Measurements from ENCODE around the gene CRISP3.

Gene CRISP3

DNA sequence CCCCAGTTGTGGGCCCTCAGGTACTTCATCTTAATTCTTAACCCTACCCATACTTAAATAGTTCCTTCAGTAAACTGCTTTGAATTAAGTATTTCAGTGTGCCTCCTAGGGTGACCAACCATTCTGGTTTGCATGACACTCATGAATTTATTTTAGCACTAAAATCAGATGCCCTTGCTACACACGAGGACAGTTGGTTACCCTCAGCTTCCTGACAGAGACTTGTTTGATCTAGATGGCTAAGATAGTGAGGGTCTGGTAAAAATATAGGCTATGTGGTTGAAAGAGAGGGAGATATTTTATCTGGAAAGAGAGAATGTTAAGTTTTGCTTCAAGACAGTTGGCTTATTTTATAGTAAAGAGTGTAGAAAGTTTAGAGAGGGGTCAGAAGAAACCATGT lies 32.3 kb upstream of the CRISP3 start:
- TF ChIP-seq NFIC (IDR thresholded peaks at IDR 0.05) (no peak), CREB1 (IDR thresholded peaks at IDR 0.05; ENCODE audit: low read depth) (no peak), EGR1 (IDR thresholded peaks at IDR 0.05) (no peak), TCF12 (IDR thresholded peaks at IDR 0.05; ENCODE audit: low read depth) (no peak), TAF1 (IDR thresholded peaks at IDR 0.05; ENCODE audit: low read depth) (no peak), RAD21 (IDR thresholded peaks at IDR 0.05; ENCODE audit: low read depth) (no peak), MAX (IDR thresholded peaks at IDR 0.05) (no peak), FOXM1 (IDR thresholded peaks at IDR 0.05; ENCODE audit: borderline replicate concordance, low read depth) (no peak), CEBPB (IDR thresholded peaks at IDR 0.05) (no peak), YY1 (IDR thresholded peaks at IDR 0.05; ENCODE audit: low read depth) (no peak), EP300 (IDR thresholded peaks at IDR 0.05; ENCODE audit: borderline replicate concordance) (no peak), TEAD4 (IDR thresholded peaks at IDR 0.05) (no peak), ZBTB7A (IDR thresholded peaks at IDR 0.05; ENCODE audit: low read depth) (no peak)
- TF ChIP-seq, protein P1, sequence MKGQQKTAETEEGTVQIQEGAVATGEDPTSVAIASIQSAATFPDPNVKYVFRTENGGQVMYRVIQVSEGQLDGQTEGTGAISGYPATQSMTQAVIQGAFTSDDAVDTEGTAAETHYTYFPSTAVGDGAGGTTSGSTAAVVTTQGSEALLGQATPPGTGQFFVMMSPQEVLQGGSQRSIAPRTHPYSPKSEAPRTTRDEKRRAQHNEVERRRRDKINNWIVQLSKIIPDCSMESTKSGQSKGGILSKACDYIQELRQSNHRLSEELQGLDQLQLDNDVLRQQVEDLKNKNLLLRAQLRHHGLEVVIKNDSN (IDR thresholded peaks at IDR 0.05) = no peak
- TF ChIP-seq, protein P2, sequence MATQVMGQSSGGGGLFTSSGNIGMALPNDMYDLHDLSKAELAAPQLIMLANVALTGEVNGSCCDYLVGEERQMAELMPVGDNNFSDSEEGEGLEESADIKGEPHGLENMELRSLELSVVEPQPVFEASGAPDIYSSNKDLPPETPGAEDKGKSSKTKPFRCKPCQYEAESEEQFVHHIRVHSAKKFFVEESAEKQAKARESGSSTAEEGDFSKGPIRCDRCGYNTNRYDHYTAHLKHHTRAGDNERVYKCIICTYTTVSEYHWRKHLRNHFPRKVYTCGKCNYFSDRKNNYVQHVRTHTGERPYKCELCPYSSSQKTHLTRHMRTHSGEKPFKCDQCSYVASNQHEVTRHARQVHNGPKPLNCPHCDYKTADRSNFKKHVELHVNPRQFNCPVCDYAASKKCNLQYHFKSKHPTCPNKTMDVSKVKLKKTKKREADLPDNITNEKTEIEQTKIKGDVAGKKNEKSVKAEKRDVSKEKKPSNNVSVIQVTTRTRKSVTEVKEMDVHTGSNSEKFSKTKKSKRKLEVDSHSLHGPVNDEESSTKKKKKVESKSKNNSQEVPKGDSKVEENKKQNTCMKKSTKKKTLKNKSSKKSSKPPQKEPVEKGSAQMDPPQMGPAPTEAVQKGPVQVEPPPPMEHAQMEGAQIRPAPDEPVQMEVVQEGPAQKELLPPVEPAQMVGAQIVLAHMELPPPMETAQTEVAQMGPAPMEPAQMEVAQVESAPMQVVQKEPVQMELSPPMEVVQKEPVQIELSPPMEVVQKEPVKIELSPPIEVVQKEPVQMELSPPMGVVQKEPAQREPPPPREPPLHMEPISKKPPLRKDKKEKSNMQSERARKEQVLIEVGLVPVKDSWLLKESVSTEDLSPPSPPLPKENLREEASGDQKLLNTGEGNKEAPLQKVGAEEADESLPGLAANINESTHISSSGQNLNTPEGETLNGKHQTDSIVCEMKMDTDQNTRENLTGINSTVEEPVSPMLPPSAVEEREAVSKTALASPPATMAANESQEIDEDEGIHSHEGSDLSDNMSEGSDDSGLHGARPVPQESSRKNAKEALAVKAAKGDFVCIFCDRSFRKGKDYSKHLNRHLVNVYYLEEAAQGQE (IDR thresholded peaks at IDR 0.05; ENCODE audit: low read depth) = no peak

GRCh38 chr6:49775043-49775442 lies 30.9 kb upstream of the CRISP3 start:
- TF ChIP-seq FOXM1 (IDR thresholded peaks at IDR 0.05; ENCODE audit: borderline replicate concordance, low read depth) = no peak
- TF ChIP-seq YY1 (IDR thresholded peaks at IDR 0.05; ENCODE audit: low read depth) = no peak
- no peak for TF ChIP-seq ZBTB7A (IDR thresholded peaks at IDR 0.05; ENCODE audit: low read depth)
- TF ChIP-seq, protein P2 (IDR thresholded peaks at IDR 0.05; ENCODE audit: low read depth) = no peak
- TF ChIP-seq TCF12 (IDR thresholded peaks at IDR 0.05; ENCODE audit: low read depth) = no peak
- TF ChIP-seq TAF1 (IDR thresholded peaks at IDR 0.05; ENCODE audit: low read depth) = no peak
- TF ChIP-seq MAX (IDR thresholded peaks at IDR 0.05) = no peak
- TF ChIP-seq, protein P1 (IDR thresholded peaks at IDR 0.05) = no peak
- TF ChIP-seq CEBPB (IDR thresholded peaks at IDR 0.05) = no peak
- TF ChIP-seq RAD21 (IDR thresholded peaks at IDR 0.05; ENCODE audit: low read depth) = no peak
- TF ChIP-seq CREB1 (IDR thresholded peaks at IDR 0.05; ENCODE audit: low read depth) = no peak
- no peak for TF ChIP-seq EGR1 (IDR thresholded peaks at IDR 0.05)
- TF ChIP-seq EP300 (IDR thresholded peaks at IDR 0.05; ENCODE audit: borderline replicate concordance) = no peak
- TF ChIP-seq NFIC (IDR thresholded peaks at IDR 0.05) = no peak
- no peak for TF ChIP-seq TEAD4 (IDR thresholded peaks at IDR 0.05)

DNA sequence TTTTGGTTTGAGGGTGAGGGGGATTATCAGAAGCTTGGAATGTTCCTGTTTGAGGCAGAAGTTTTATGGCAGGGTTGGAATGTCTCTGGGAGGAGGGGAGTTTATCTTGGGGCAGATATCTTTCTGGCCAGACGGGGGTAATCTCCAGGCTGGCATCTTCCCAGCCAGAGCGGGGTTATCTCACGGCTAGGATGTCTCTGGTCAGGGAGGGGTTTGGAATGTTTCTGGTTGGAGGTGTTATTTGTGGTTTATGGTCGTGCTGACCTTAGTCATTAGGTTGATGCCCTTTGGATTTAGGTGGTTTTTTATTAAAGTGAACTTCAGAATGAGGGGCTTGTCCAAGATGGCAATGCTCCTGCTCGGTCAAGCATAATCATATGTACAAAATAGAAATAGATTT lies 28.1 kb upstream of the CRISP3 start:
- no peak for TF ChIP-seq ZBTB7A (IDR thresholded peaks at IDR 0.05; ENCODE audit: low read depth)
- TF ChIP-seq EGR1 (IDR thresholded peaks at IDR 0.05) = no peak
- TF ChIP-seq, protein P1 (IDR thresholded peaks at IDR 0.05) = no peak
- TF ChIP-seq NFIC (IDR thresholded peaks at IDR 0.05) = no peak
- TF ChIP-seq TCF12 (IDR thresholded peaks at IDR 0.05; ENCODE audit: low read depth) = no peak
- TF ChIP-seq TAF1 (IDR thresholded peaks at IDR 0.05; ENCODE audit: low read depth) = no peak
- no peak for TF ChIP-seq CREB1 (IDR thresholded peaks at IDR 0.05; ENCODE audit: low read depth)
- no peak for TF ChIP-seq MAX (IDR thresholded peaks at IDR 0.05)
- TF ChIP-seq CEBPB (IDR thresholded peaks at IDR 0.05) = no peak

DNA sequence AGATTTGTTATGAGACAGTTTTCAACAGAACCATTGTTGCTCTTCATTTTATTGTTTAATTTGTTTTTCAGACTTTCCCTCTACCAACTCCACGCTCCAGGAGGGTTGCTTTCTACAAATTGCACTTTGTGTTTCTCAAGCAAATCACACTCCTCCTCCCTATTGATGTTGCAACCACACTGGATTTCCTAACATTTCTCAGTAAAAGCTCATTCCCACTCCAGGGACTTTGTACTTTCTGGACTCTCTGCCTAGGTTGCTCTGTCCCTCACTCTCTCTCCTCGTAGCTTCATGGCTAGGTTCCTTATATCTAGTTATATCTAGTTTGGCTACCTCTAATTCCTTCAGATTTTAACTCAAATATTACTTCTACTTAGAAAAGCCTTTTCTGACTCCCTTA lies 22.6 kb upstream of the CRISP3 start:
- no peak for TF ChIP-seq TAF1 (IDR thresholded peaks at IDR 0.05; ENCODE audit: low read depth)
- TF ChIP-seq, protein P2 (IDR thresholded peaks at IDR 0.05; ENCODE audit: low read depth) = no peak
- TF ChIP-seq TCF12 (IDR thresholded peaks at IDR 0.05; ENCODE audit: low read depth) = no peak
- no peak for TF ChIP-seq MAX (IDR thresholded peaks at IDR 0.05)
- TF ChIP-seq FOXM1 (IDR thresholded peaks at IDR 0.05; ENCODE audit: borderline replicate concordance, low read depth) = no peak
- TF ChIP-seq CEBPB (IDR thresholded peaks at IDR 0.05) = no peak
- no peak for TF ChIP-seq TEAD4 (IDR thresholded peaks at IDR 0.05)
- no peak for TF ChIP-seq ZBTB7A (IDR thresholded peaks at IDR 0.05; ENCODE audit: low read depth)
- TF ChIP-seq RAD21 (IDR thresholded peaks at IDR 0.05; ENCODE audit: low read depth) = no peak
- TF ChIP-seq NFIC (IDR thresholded peaks at IDR 0.05) = no peak
- TF ChIP-seq, protein P1 (IDR thresholded peaks at IDR 0.05) = no peak
- TF ChIP-seq EGR1 (IDR thresholded peaks at IDR 0.05) = no peak
- TF ChIP-seq CREB1 (IDR thresholded peaks at IDR 0.05; ENCODE audit: low read depth) = no peak
- no peak for TF ChIP-seq EP300 (IDR thresholded peaks at IDR 0.05; ENCODE audit: borderline replicate concordance)
- no peak for TF ChIP-seq YY1 (IDR thresholded peaks at IDR 0.05; ENCODE audit: low read depth)

Measured in Ishikawa (cell line).